HFFc6 (cell line): ENCODE data around the gene HYAL1. TPM values are rescaled to one million over a fixed set of nuclear protein-coding genes. Genes with fewer than 3 reads are reported as not detected.

Source experiments
- DNase-seq: peaks from one replicate; pipeline ENCODE4 v3.0.0-alpha.2; 2018
- H3K27ac Mint-ChIP-seq: 2 replicates; pipeline ENCODE4 v1.8.0; 2020; ENCODE audit warnings: mild to moderate bottlenecking, mixed read lengths
- H3K27me3 Mint-ChIP-seq: 2 replicates; pipeline ENCODE4 v1.8.0; 2021; ENCODE audit warnings: mild to moderate bottlenecking, moderate library complexity, mixed read lengths; ENCODE audit not compliant: insufficient read depth
- H3K36me3 Mint-ChIP-seq: 2 replicates; pipeline ENCODE4 v1.8.0; 2021; ENCODE audit warnings: low read depth, mixed read lengths
- H3K4me1 Mint-ChIP-seq: 2 replicates; pipeline ENCODE4 v1.8.0; 2020; ENCODE audit warnings: low read depth, mixed read lengths
- H3K4me3 Mint-ChIP-seq: 2 replicates; pipeline ENCODE4 v1.8.0; 2020; ENCODE audit warnings: mild to moderate bottlenecking, moderate library complexity, mixed read lengths
- H3K9me3 Mint-ChIP-seq: 2 replicates; pipeline ENCODE4 v1.8.0; 2020; ENCODE audit warnings: mild to moderate bottlenecking, mixed read lengths
- CTCF ChIP-seq: fragments of 200-600 bp; sonication (generic); IDR thresholded peaks from 2 replicates; pipeline ENCODE4 v1.5.0; 2021; ENCODE audit warnings: antibody characterized with exemption, mild to moderate bottlenecking
- total RNA-seq, 6 experiments: library from RNA; stranded (reverse); fragmentation: NEBNext Ultra II Directional; extraction: Animal tissue kit (Norgen Biotek cat#: 25700); gene quantifications; 2 replicates in 1 of 6; 3 replicates in 5 of 6; pipeline ENCODE4 v1.2.3, GENCODE V29; 2021

The HYAL1 gene
- total RNA-seq, 6 experiments from 2014 or later = 0.19 to 0.38 (median 0.23) TPM; not detected in 1

GRCh38 chr3:50319181-50319893 is 16.0 kb upstream of the HYAL1 start:
- H3K27me3 Mint-ChIP-seq = peaks cover 2% of the 10 kb centered on the region
- TF ChIP-seq CTCF = no peak
- H3K36me3 Mint-ChIP-seq = peaks cover 12% of the 10 kb centered on the region
- H3K4me1 Mint-ChIP-seq = peaks cover 21% of the 10 kb centered on the region
- no peak overlapping the region for H3K27ac Mint-ChIP-seq
- no peaks in the 10 kb centered on the region for H3K9me3 Mint-ChIP-seq
- 0 out of 2 replicates have a peak overlapping the region, but pooled peaks have one; percentile 20 for H3K4me3 Mint-ChIP-seq
- no peak for DNase-seq

GRCh38 chr3:50318615-50319014 is 15.2 kb upstream of the HYAL1 start:
- no peak overlapping the region for H3K27ac Mint-ChIP-seq
- TF ChIP-seq CTCF = no peak
- H3K4me3 Mint-ChIP-seq = no peak overlapping the region
- H3K36me3 Mint-ChIP-seq = peaks cover 12% of the 10 kb centered on the region
- H3K4me1 Mint-ChIP-seq = peaks cover 27% of the 10 kb centered on the region
- H3K27me3 Mint-ChIP-seq = peaks cover 2% of the 10 kb centered on the region
- H3K9me3 Mint-ChIP-seq = no peaks in the 10 kb centered on the region
- DNase-seq = no peak

- H3K27me3 Mint-ChIP-seq = peaks cover 2% of the 10 kb centered on the region
- H3K4me1 Mint-ChIP-seq = peaks cover 28% of the 10 kb centered on the region
- H3K4me3 Mint-ChIP-seq = no peak overlapping the region
- no peaks in the 10 kb centered on the region for H3K9me3 Mint-ChIP-seq
- peaks cover 12% of the 10 kb centered on the region for H3K36me3 Mint-ChIP-seq
- TF ChIP-seq CTCF = no peak
- H3K27ac Mint-ChIP-seq = no peak overlapping the region
- no peak for DNase-seq
Measured at GRCh38 chr3:50318163-50318562, 14.8 kb upstream of the HYAL1 start.

GRCh38 chr3:50317300-50317699 is 13.9 kb upstream of the HYAL1 start:
- no peak for TF ChIP-seq CTCF
- Mint-ChIP-seq H3K36me3 (peaks cover 12% of the 10 kb centered on the region), H3K9me3 (no peaks in the 10 kb centered on the region), H3K4me3 (no peak overlapping the region), H3K27me3 (peaks cover 2% of the 10 kb centered on the region), H3K4me1 (peaks cover 28% of the 10 kb centered on the region), H3K27ac (no peak overlapping the region)
- DNase-seq = no peak

GRCh38 chr3:50316657-50317242 is 13.4 kb upstream of the HYAL1 start:
- DNase-seq = no peak
- H3K4me3 Mint-ChIP-seq = no peak overlapping the region

More at GRCh38 chr3:50316657-50317242, 13.4 kb upstream of the HYAL1 start:
- H3K9me3 Mint-ChIP-seq = no peaks in the 10 kb centered on the region
- peaks cover 2% of the 10 kb centered on the region for H3K27me3 Mint-ChIP-seq
- H3K27ac Mint-ChIP-seq = no peak overlapping the region; the same call in 1 of the 2 replicates
- H3K36me3 Mint-ChIP-seq = peaks cover 12% of the 10 kb centered on the region
- peaks cover 28% of the 10 kb centered on the region for H3K4me1 Mint-ChIP-seq
- TF ChIP-seq CTCF = no peak
